ENCODE data around the gene ERF.

- TF ChIP-seq EP300 (conservative IDR thresholded peaks at IDR 0.05; ENCODE audit: poor library complexity, severe bottlenecking) (no peak), CTCF (IDR thresholded peaks at IDR 0.05; ENCODE audit: poor library complexity, severe bottlenecking) (no peak), POLR2AphosphoS5 (IDR thresholded peaks at IDR 0.05) (no peak), EZH2 (IDR thresholded peaks at IDR 0.05; ENCODE audit: borderline replicate concordance, insufficient read depth, low read length, poor library complexity, severe bottlenecking) (no peak)
These were observed 20.6 kb upstream of the ERF start for GRCh38 chr19:42275517-42275916.
